Mucosa of descending colon (tissue), 3 donors: ENCODE measurements around the gene MAP3K5. TPM values are rescaled to one million over a fixed set of nuclear protein-coding genes. Genes with fewer than 3 reads are reported as not detected.
A peak's percentile ranks its signal among the peaks of the same experiment; 100 is the strongest.
"Not testable (repeated sequence)": the region's sequence is repeated elsewhere in the genome, so short reads cannot be mapped to it uniquely, and the experiment has no call there.

ENCODE experiments used
- ATAC-seq: fragments of 200-7000 bp; cut with Tn5 transposase; one replicate; pipeline ENCODE4 v1.9.1; 2020; ENCODE audit warnings: mild to moderate bottlenecking, moderate library complexity
- DNase-seq, 3 donors: peaks; one replicate each; pipeline ENCODE4 v3.0.0-alpha.2; 2020
- H3K36me3 ChIP-seq: fragments of 200-600 bp; one replicate; pipeline ENCODE4 v1.8.0; 2021; ENCODE audit warnings: low read depth, mild to moderate bottlenecking
- H3K4me1 ChIP-seq: fragments of 200-600 bp; one replicate; pipeline ENCODE4 v1.8.0; 2021; ENCODE audit warnings: low read depth, mild to moderate bottlenecking
- H3K4me3 ChIP-seq: fragments of 200-600 bp; one replicate; pipeline ENCODE4 v1.8.0; 2021; ENCODE audit warnings: mild to moderate bottlenecking
- H3K9me3 ChIP-seq: fragments of 200-600 bp; one replicate; pipeline ENCODE4 v1.8.0; 2021; ENCODE audit warnings: mild to moderate bottlenecking
- intact Hi-C, 2 donors: fragments of 100-400 bp; cut with DNase I in 1 of 2; cut with micrococcal nuclease in 1 of 2; formaldehyde crosslinking; loops; one replicate each; pipeline versions ENCODE4 v1.11.0 to v1.11.1; 2022; cut with DNase I, micrococcal nuclease
- total RNA-seq, 3 donors: library from RNA; stranded (reverse); fragmentation: NEBNext Ultra II Directional in 2 of 3; extraction: Animal tissue kit (Norgen Biotek cat#: 25700) in 2 of 3; gene quantifications; one replicate each; pipeline versions ENCODE4 v1.2.1 to v1.2.4, GENCODE V29; 2021 to 2023
- TF ChIP-seq, protein P1 (sequence below): fragments of 200-600 bp; IDR thresholded peaks from one replicate; pipeline ENCODE4 v1.8.0; 2022; ENCODE audit warnings: antibody characterized with exemption, mild to moderate bottlenecking
- donor health status: DM: no; HTN: no; CAD: no; lungs with moderate emphysema.
- donor health status: DM: no; HTN: no; CAD: no.
- donor health status: DM: no; HTN: yes; CAD: no.

Gene MAP3K5
- total RNA-seq, 3 donors from 2014 or later = 12.6 to 18.2 (median 16.3) TPM

DNA sequence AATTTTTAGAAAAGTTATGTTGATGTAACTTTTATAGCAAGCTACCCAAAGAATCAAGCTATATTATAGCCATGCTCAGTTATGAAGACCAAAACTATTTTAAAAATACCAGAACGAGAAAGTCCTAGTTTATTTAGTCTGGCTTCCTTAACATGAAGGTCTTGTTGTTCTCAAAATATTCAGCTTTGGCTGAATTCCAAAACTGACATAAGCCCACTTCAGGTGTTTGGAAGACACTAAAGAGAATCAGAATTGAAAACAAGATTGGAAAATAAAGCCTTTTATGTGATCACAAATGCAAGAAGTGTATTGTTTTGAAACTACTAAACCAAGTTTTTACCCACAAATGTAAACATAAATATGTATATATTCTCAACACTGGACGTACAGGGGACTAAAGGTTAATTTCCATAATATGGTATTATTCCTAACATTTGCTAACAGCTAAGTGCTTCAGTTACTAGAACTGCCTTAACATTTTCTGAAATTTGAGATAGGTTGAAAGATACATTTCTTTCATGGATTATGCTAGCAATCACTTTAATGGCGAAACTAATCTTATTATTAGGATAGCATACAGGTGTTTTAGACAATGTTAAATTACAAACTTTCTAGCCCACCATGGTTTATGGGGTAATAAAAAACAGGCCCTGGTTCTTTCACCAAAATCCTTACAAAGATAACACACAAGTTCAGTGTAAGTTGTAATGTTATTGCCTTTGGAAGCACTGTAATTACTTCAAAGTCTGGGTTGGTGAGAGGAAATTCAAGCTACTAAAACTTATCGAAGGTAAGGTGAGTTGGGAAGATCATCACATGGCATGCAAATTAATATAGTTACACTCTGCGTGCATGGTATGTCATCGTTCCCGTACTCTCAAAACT lies 1.6 kb downstream of the MAP3K5 start:
- intact Hi-C loops = loop anchor here in 1 of 2 donors (5.0 kb wide), 2 partner anchors 148 to 208 kb away; no protein-coding TSS in a partner anchor
- TF ChIP-seq, protein P1, sequence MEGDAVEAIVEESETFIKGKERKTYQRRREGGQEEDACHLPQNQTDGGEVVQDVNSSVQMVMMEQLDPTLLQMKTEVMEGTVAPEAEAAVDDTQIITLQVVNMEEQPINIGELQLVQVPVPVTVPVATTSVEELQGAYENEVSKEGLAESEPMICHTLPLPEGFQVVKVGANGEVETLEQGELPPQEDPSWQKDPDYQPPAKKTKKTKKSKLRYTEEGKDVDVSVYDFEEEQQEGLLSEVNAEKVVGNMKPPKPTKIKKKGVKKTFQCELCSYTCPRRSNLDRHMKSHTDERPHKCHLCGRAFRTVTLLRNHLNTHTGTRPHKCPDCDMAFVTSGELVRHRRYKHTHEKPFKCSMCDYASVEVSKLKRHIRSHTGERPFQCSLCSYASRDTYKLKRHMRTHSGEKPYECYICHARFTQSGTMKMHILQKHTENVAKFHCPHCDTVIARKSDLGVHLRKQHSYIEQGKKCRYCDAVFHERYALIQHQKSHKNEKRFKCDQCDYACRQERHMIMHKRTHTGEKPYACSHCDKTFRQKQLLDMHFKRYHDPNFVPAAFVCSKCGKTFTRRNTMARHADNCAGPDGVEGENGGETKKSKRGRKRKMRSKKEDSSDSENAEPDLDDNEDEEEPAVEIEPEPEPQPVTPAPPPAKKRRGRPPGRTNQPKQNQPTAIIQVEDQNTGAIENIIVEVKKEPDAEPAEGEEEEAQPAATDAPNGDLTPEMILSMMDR = no peak
- ATAC-seq (no peak), DNase-seq (no peak)
- no peaks in the 10 kb centered on the region for H3K36me3 ChIP-seq
- H3K9me3 ChIP-seq = no peaks in the 10 kb centered on the region
- H3K4me3 ChIP-seq = peak overlapping the region; percentile 77
- H3K4me1 ChIP-seq = peaks cover 16% of the 10 kb centered on the region

DNA sequence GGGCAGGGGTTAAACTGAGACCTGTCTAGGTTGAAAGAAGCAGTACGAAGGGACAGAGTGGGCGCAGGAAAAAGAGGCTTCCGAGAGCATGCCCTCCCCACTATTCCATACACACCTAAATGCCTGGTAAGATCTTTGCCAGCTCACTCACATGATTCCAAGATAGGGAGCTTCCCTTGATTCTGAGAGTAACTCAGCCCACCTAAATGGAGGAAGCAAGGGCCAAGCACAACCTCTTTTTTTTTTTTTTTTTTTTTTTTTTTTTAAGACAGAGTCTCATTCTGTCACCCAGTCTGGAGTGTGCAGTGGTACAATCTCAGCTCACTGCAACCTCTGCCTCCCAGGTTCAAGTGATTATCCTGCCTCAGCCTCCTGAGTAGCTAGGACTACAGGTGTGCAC lies 2.8 kb downstream of the MAP3K5 start:
- peaks cover 19% of the 10 kb centered on the region for H3K4me1 ChIP-seq

GRCh38 chr6:136788069-136788902 lies 4.0 kb downstream of the MAP3K5 start:
- Histone ChIP-seq H3K36me3 (no peaks in the 10 kb centered on the region), H3K4me3 (no peak overlapping the region), H3K4me1 (peaks cover 25% of the 10 kb centered on the region), H3K9me3 (no peaks in the 10 kb centered on the region)
- ATAC-seq (peak; percentile 4), DNase-seq (no peak)
- intact Hi-C loops = no loop called here
- TF ChIP-seq, protein P1 = no peak

More for the DNA sequence above, 2.8 kb downstream of the MAP3K5 start:
- ATAC-seq, H3K36me3 ChIP-seq, DNase-seq, H3K4me3 ChIP-seq, intact Hi-C loops, H3K9me3 ChIP-seq: not testable (repeated sequence)

DNA sequence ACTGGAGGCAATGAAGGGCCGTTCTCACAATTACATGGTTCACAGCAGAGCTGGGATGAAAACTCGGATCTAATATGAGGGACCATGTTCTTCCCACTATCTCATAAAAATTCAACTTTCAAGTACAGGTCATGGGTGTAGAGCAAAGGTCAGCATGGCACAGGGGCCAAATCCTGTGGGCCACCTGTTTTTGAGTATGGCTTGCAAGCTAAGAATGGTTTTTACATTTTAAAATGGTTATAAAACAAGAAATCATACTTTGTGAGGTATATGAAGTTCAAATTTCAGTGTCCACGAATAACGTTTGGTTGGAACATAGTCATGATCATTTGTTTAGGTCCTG lies 4.6 kb downstream of the MAP3K5 start:
- H3K4me3 ChIP-seq = no peak overlapping the region

DNA sequence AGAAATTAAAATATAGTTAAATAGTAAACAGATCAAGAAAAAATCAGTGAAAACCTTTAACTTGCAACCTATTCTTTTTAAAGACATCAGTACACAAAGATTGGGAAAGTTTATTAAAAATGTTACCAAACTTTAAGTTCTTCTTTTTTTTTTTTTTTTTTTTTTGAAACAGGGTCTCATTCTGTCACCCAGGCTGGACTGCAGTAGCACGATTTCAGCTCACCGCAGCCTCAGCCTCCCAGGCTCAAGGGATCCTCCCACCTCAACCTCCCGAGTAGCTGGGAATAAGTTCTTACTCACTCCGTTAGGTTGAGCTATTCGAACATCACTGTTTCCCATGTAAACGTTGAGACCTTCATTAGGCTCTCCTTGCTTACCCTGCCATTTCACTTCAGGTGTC lies 5.6 kb downstream of the MAP3K5 start:
- H3K9me3 ChIP-seq = no peaks in the 10 kb centered on the region
- peaks cover 35% of the 10 kb centered on the region for H3K4me1 ChIP-seq
- DNase-seq (no peak), ATAC-seq (no peak)
- no peak overlapping the region for H3K4me3 ChIP-seq
- TF ChIP-seq, protein P1 = no peak
- intact Hi-C loops = no loop called here
- H3K36me3 ChIP-seq = no peaks in the 10 kb centered on the region

More for the DNA sequence above, 4.6 kb downstream of the MAP3K5 start:
- TF ChIP-seq, protein P1 = no peak
- no peaks in the 10 kb centered on the region for H3K36me3 ChIP-seq
- DNase-seq = no peak
- peaks cover 27% of the 10 kb centered on the region for H3K4me1 ChIP-seq
- ATAC-seq = no peak
- intact Hi-C loops = no loop called here
- H3K9me3 ChIP-seq = no peaks in the 10 kb centered on the region
